Measurements from ENCODE around the gene LYRM1.

DNA sequence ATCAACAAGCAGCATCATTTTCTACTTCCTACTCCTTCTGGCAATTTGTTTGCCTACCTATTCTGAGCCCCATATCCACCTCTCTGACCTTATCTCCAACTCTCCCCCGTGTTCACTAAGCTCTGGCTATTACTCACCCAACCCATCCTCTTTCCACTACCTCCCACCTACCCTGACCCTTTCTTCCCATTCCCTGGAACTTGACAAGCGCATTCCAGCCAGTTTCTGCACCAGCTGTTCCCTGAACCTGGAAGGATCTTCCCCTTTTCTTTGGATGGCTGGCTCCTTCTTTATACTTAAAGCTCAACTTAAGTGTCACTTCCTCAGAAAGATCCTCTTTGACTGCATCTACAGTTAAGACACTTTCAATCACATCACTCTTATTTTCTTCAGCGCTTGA is 2.6 kb upstream of the LYRM1 start:
- TF ChIP-seq, protein P1, sequence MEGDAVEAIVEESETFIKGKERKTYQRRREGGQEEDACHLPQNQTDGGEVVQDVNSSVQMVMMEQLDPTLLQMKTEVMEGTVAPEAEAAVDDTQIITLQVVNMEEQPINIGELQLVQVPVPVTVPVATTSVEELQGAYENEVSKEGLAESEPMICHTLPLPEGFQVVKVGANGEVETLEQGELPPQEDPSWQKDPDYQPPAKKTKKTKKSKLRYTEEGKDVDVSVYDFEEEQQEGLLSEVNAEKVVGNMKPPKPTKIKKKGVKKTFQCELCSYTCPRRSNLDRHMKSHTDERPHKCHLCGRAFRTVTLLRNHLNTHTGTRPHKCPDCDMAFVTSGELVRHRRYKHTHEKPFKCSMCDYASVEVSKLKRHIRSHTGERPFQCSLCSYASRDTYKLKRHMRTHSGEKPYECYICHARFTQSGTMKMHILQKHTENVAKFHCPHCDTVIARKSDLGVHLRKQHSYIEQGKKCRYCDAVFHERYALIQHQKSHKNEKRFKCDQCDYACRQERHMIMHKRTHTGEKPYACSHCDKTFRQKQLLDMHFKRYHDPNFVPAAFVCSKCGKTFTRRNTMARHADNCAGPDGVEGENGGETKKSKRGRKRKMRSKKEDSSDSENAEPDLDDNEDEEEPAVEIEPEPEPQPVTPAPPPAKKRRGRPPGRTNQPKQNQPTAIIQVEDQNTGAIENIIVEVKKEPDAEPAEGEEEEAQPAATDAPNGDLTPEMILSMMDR (IDR thresholded peaks at IDR 0.05; ENCODE audit: insufficient read depth, low read depth, low read length) = no peak
- no peak for TF ChIP-seq EZH2 (IDR thresholded peaks at IDR 0.05; ENCODE audit: insufficient read depth, low read length)
